ENCODE data around the gene SCLY. TPM values are rescaled to one million over a fixed set of nuclear protein-coding genes. Genes with fewer than 3 reads are reported as not detected.
"Not testable (repeated sequence)": the region's sequence is repeated elsewhere in the genome, so short reads cannot be mapped to it uniquely, and the experiment has no call there.

Gene SCLY
- total RNA-seq, 1 donor from 2014 or later = 13.5 TPM

GRCh38 chr2:238064376-238064775 is 3.6 kb downstream of the SCLY start:
- Histone ChIP-seq H3K4me1 (peaks cover 20% of the 10 kb centered on the region), H3K4me3 (no peak overlapping the region), H3K36me3 (peaks cover 0 to 13% of the 10 kb centered on the region in 2 donors), H3K27ac (no peak overlapping the region), H3K9me3 (no peaks in the 10 kb centered on the region), H3K27me3 (no peaks in the 10 kb centered on the region)
- TF ChIP-seq, protein P1, sequence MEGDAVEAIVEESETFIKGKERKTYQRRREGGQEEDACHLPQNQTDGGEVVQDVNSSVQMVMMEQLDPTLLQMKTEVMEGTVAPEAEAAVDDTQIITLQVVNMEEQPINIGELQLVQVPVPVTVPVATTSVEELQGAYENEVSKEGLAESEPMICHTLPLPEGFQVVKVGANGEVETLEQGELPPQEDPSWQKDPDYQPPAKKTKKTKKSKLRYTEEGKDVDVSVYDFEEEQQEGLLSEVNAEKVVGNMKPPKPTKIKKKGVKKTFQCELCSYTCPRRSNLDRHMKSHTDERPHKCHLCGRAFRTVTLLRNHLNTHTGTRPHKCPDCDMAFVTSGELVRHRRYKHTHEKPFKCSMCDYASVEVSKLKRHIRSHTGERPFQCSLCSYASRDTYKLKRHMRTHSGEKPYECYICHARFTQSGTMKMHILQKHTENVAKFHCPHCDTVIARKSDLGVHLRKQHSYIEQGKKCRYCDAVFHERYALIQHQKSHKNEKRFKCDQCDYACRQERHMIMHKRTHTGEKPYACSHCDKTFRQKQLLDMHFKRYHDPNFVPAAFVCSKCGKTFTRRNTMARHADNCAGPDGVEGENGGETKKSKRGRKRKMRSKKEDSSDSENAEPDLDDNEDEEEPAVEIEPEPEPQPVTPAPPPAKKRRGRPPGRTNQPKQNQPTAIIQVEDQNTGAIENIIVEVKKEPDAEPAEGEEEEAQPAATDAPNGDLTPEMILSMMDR (IDR thresholded peaks at IDR 0.05) = no peak
- no peak for TF ChIP-seq POLR2A (IDR thresholded peaks at IDR 0.05)
- no peak for TF ChIP-seq POLR2AphosphoS5 (IDR thresholded peaks at IDR 0.05; ENCODE audit: insufficient read depth in 1 of 2, low read depth in 1 of 2)
- DNase-seq (ENCODE audit: extremely low spot score in 2 of 2) = no peak
- intact Hi-C loops (cut with DNase I) = loop anchor here (10.0 kb wide), 1 partner anchor 180 kb away; the partner anchor contains the start of gene HES6

- Histone ChIP-seq H3K27ac (no peak overlapping the region), H3K27me3 (no peaks in the 10 kb centered on the region), H3K4me3 (no peak overlapping the region), H3K4me1 (peaks cover 12% of the 10 kb centered on the region), H3K9me3 (no peaks in the 10 kb centered on the region), H3K36me3 (peaks cover 0 to 19% of the 10 kb centered on the region in 2 donors)
- TF ChIP-seq POLR2AphosphoS5 (IDR thresholded peaks at IDR 0.05; ENCODE audit: insufficient read depth in 1 of 2, low read depth in 1 of 2) (no peak), POLR2A (IDR thresholded peaks at IDR 0.05) (no peak)
- TF ChIP-seq, protein P1 (IDR thresholded peaks at IDR 0.05) = no peak
- intact Hi-C loops (cut with DNase I) = loop anchor here (10.0 kb wide), 1 partner anchor 180 kb away; the partner anchor contains the start of gene HES6
- DNase-seq (ENCODE audit: extremely low spot score in 2 of 2) = no peak
Observed at GRCh38 chr2:238065071-238065846, 4.5 kb downstream of the SCLY start.

DNA sequence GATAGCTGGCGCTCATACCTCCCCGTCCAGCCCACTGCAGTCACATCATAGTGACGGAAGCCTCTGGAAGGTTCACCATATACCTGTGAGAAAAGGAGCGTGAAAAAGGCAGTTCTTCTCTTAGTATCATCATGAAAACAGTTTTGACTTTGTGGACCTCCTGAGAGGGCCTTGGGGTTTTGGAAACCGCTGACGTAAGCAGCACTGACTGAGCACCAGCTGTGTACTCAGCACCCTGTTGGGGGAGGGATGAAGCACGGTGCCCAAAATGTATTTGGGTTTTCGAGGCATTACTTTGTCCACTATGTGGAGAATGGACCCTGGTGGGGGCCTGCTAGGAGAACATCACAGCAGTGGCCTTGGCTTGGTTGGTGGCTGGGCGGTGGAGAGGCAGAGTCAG is 5.4 kb downstream of the SCLY start:
- DNase-seq (ENCODE audit: extremely low spot score in 2 of 2) = no peak
- TF ChIP-seq POLR2A (IDR thresholded peaks at IDR 0.05) (no peak), POLR2AphosphoS5 (IDR thresholded peaks at IDR 0.05; ENCODE audit: insufficient read depth in 1 of 2, low read depth in 1 of 2) (no peak)
- TF ChIP-seq, protein P1 (IDR thresholded peaks at IDR 0.05) = no peak
- intact Hi-C loops (cut with DNase I) = loop anchor here (10.0 kb wide), 1 partner anchor 179 kb away; the partner anchor contains the start of gene HES6
- Histone ChIP-seq H3K27me3 (no peaks in the 10 kb centered on the region), H3K36me3 (peaks cover 0 to 19% of the 10 kb centered on the region in 2 donors), H3K27ac (no peak overlapping the region), H3K4me3 (no peak overlapping the region), H3K4me1 (peaks cover 11% of the 10 kb centered on the region), H3K9me3 (no peaks in the 10 kb centered on the region)

GRCh38 chr2:238066718-238067117 is 5.9 kb downstream of the SCLY start:
- not testable (repeated sequence) for H3K4me3 ChIP-seq; H3K27me3 ChIP-seq; H3K9me3 ChIP-seq; DNase-seq (ENCODE audit: extremely low spot score in 2 of 2); H3K4me1 ChIP-seq; H3K27ac ChIP-seq
- H3K36me3 ChIP-seq = peaks cover 0 to 19% of the 10 kb centered on the region in 2 donors
- intact Hi-C loops (cut with DNase I) = loop anchor here (10.0 kb wide), 1 partner anchor 178 kb away; the partner anchor contains the start of gene HES6

DNA sequence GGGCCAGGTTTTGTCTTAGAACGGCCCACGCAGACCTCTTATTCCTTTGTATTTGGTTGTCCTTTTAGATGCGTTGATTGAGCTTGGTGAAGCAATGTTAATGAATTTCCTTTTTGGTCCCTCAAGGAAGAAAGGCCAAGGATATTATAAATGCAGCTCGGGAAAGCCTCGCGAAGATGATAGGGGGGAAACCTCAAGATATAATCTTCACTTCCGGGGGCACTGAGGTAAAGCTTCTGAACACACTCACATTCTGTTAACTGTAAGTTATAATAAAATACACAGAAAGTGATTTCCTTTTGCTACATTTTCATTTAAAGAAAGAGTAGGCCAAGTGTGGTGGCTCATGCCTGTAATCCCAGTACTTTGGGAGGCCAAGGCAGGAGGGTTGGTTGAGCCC is 7.1 kb downstream of the SCLY start:
- no peak for DNase-seq (ENCODE audit: extremely low spot score in 2 of 2)
- no peaks in the 10 kb centered on the region for H3K27me3 ChIP-seq
- H3K4me1 ChIP-seq = no peaks in the 10 kb centered on the region
- TF ChIP-seq, protein P1 (IDR thresholded peaks at IDR 0.05) = no peak
- no peak for TF ChIP-seq POLR2AphosphoS5 (IDR thresholded peaks at IDR 0.05; ENCODE audit: insufficient read depth in 1 of 2, low read depth in 1 of 2)
- no peak for TF ChIP-seq POLR2A (IDR thresholded peaks at IDR 0.05)
- H3K36me3 ChIP-seq = peaks cover 0 to 19% of the 10 kb centered on the region in 2 donors
- intact Hi-C loops (cut with DNase I) = loop anchor here (10.0 kb wide), 1 partner anchor 177 kb away; the partner anchor contains the start of gene HES6
- H3K27ac ChIP-seq = no peak overlapping the region
- H3K4me3 ChIP-seq = no peak overlapping the region
- no peaks in the 10 kb centered on the region for H3K9me3 ChIP-seq

Measured in vagina (tissue), 2 donors.